22Rv1 (cell line): ENCODE results near the gene CDC16.
A peak's percentile ranks its signal among the peaks of the same experiment; 100 is the strongest.

Source experiments
- H3K27ac ChIP-seq: fragments of 450-650 bp; 2 replicates; pipeline ENCODE4 v1.5.1; 2017
- CTCF ChIP-seq: fragments of 450-650 bp; IDR thresholded peaks from 2 replicates; pipeline ENCODE4 v1.5.1; 2017; ENCODE audit warnings: mild to moderate bottlenecking
- ZFX ChIP-seq: fragments of 450-650 bp; IDR thresholded peaks from 2 replicates; pipeline ENCODE4 v1.6.1; 2017; ENCODE audit warnings: antibody characterized with exemption, borderline replicate concordance

The CDC16 gene

GRCh38 chr13:114213980-114214379 lies 20.7 kb upstream of the CDC16 start:
- TF ChIP-seq CTCF = no peak
- TF ChIP-seq ZFX = no peak
- H3K27ac ChIP-seq = no peak overlapping the region

DNA sequence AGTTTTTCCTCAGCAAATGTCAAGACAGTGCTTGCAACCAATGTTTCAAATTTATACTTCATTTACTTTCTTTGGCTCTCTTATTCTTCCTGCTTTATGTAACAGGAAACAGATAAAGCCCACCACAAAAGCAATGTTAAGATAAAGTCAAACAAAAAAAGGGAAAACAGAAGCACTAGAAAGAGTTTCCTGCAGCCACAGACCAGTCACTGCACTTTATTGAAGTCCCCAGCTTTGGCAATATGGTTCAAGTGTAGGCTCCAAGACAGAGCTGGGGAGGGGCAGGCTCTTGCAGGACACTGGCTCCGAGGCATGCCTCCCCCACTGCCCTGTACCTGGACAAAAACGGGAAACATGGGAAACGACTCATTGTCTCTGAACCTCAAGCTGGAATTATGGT lies 15.3 kb upstream of the CDC16 start:
- no peak overlapping the region for H3K27ac ChIP-seq

GRCh38 chr13:114222461-114222968 lies 12.2 kb upstream of the CDC16 start:
- no peak overlapping the region for H3K27ac ChIP-seq
- TF ChIP-seq ZFX = no peak
- TF ChIP-seq CTCF = no peak

More for the DNA sequence above, 15.3 kb upstream of the CDC16 start:
- TF ChIP-seq ZFX = no peak
- no peak for TF ChIP-seq CTCF

GRCh38 chr13:114224201-114224600 lies 10.5 kb upstream of the CDC16 start:
- TF ChIP-seq CTCF (no peak), ZFX (no peak)

GRCh38 chr13:114225610-114226009 lies 9.1 kb upstream of the CDC16 start:
- TF ChIP-seq CTCF (no peak), ZFX (no peak)
- no peak overlapping the region for H3K27ac ChIP-seq

More at GRCh38 chr13:114224201-114224600, 10.5 kb upstream of the CDC16 start:
- no peak overlapping the region for H3K27ac ChIP-seq

GRCh38 chr13:114226088-114226487 lies 8.6 kb upstream of the CDC16 start:
- H3K27ac ChIP-seq = no peak overlapping the region
- TF ChIP-seq ZFX = no peak

DNA sequence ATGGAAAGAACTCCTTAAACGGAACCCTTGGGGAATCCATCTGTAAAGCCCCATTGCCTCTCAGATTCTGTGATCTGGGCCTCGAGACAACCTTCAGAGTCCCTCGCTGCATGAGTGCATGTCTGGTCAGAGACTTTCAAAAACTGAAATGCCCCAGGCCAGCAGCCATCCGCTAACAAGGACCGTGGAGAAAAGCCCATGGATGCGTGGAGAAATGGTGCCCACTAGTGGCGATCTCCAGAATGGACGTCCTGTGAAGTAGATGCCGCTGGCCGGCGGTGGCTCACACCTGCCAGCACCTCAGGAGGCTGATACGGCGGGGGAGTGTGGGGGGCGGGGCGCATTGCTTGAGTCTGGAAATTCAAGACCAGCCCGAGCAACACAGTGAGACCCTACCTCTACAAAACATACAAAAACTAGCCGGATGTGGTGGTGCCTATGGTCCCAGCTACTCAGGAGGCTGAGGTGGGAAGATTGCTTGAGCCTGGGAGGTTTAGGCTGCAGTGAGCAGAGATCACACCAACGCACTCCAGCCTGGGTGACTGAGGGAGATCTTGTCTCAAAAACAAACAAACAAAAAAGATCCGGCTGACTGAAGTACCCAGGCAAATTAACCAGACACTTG lies 7.9 kb upstream of the CDC16 start:
- H3K27ac ChIP-seq = no peak overlapping the region
- TF ChIP-seq CTCF (peak; percentile 93), ZFX (no peak)

GRCh38 chr13:114227528-114227927 lies 7.2 kb upstream of the CDC16 start:
- H3K27ac ChIP-seq = no peak overlapping the region
- TF ChIP-seq CTCF (no peak), ZFX (no peak)
